Keratinocyte (primary cell): ENCODE results near the gene OLFML1. TPM values are rescaled to one million over a fixed set of nuclear protein-coding genes. Genes with fewer than 3 reads are reported as not detected.
"Not testable (repeated sequence)": the region's sequence is repeated elsewhere in the genome, so short reads cannot be mapped to it uniquely, and the experiment has no call there.

Source experiments
- DNase-seq: peaks from one replicate; pipeline ENCODE4 v3.0.0-alpha.2; 2011; ENCODE audit warnings: low read depth, missing footprints, low spot score
- FAIRE-seq: peaks from 2 replicates; lab custom pipeline; 2011; peaks lifted over from hg19 to GRCh38; lab: Jason Lieb, UNC
- H2AFZ ChIP-seq: 2 replicates; pipeline ENCODE4 v1.6.0; 2012; ENCODE audit warnings: low read length, control low read depth, inconsistent platforms; ENCODE audit not compliant: control insufficient read depth
- H3K27ac ChIP-seq: 2 replicates; pipeline ENCODE4 v1.5.1; 2011; ENCODE audit warnings: low read length; ENCODE audit not compliant: control insufficient read depth, insufficient read depth
- H3K27me3 ChIP-seq: 3 replicates; pipeline ENCODE4 v1.6.0; 2011; ENCODE audit warnings: low read length; ENCODE audit not compliant: control insufficient read depth, insufficient read depth; ENCODE audit errors: extremely low read depth
- H3K36me3 ChIP-seq, 2 experiments: 2 replicates in 1 of 2; 3 replicates in 1 of 2; pipeline ENCODE4 v1.5.1; 2011; ENCODE audit warnings: low read length in 2 of 2, mild to moderate bottlenecking in 1 of 2; ENCODE audit not compliant: control insufficient read depth in 2 of 2, insufficient read depth in 2 of 2; ENCODE audit errors: extremely low read depth in 1 of 2
- H3K4me1 ChIP-seq: 3 replicates; pipeline ENCODE4 v1.5.1; 2011; ENCODE audit warnings: low read length; ENCODE audit not compliant: control insufficient read depth, insufficient read depth; ENCODE audit errors: extremely low read depth
- H3K4me2 ChIP-seq: 3 replicates; pipeline ENCODE4 v1.6.0; 2011; ENCODE audit warnings: low read depth, low read length; ENCODE audit not compliant: control insufficient read depth, insufficient read depth; ENCODE audit errors: extremely low read depth
- H3K4me3 ChIP-seq, 3 experiments: fragments of 200-600 bp in 1 of 3; sonication (generic) in 1 of 3; 2 replicates in 2 of 3; 3 replicates in 1 of 3; pipeline ENCODE4 v1.5.1; 2011 to 2016; ENCODE audit warnings: low read length in 3 of 3, mild to moderate bottlenecking in 3 of 3, control low read depth in 2 of 3, inconsistent platforms in 1 of 3, low read depth in 1 of 3, mixed read lengths in 1 of 3, mixed run types in 1 of 3, moderate library complexity in 1 of 3; ENCODE audit not compliant: control insufficient read depth in 2 of 3, insufficient read depth in 2 of 3; ENCODE audit errors: extremely low read depth in 1 of 3
- H3K79me2 ChIP-seq: 2 replicates; pipeline ENCODE4 v1.6.0; 2012; ENCODE audit warnings: low read length; ENCODE audit not compliant: control insufficient read depth, insufficient read depth
- H3K9ac ChIP-seq: 3 replicates; pipeline ENCODE4 v1.6.0; 2011; ENCODE audit warnings: low read length; ENCODE audit not compliant: control insufficient read depth, insufficient read depth; ENCODE audit errors: extremely low read depth
- H3K9me1 ChIP-seq: 3 replicates; pipeline ENCODE4 v1.6.0; 2011; ENCODE audit warnings: low read length; ENCODE audit not compliant: control insufficient read depth, insufficient read depth; ENCODE audit errors: extremely low read depth
- H3K9me3 ChIP-seq: 2 replicates; pipeline ENCODE4 v1.5.1; 2012; ENCODE audit warnings: low read depth, low read length; ENCODE audit not compliant: control insufficient read depth
- H4K20me1 ChIP-seq: 3 replicates; pipeline ENCODE4 v1.6.0; 2011; ENCODE audit warnings: low read length; ENCODE audit not compliant: control insufficient read depth, insufficient read depth; ENCODE audit errors: extremely low read depth
- CTCF ChIP-seq, 3 experiments: IDR thresholded peaks in 1 of 3; conservative IDR thresholded peaks in 1 of 3; optimal IDR thresholded peaks in 1 of 3; 2 replicates in 2 of 3; 3 replicates in 1 of 3; pipeline versions ENCODE3 to v1.5.1; 2011; ENCODE audit warnings: low read length in 3 of 3, mild to moderate bottlenecking in 3 of 3, moderate library complexity in 2 of 3, control low read depth in 1 of 3, inconsistent platforms in 1 of 3; ENCODE audit not compliant: insufficient read depth in 2 of 3; ENCODE audit errors: extremely low read depth in 1 of 3
- EZH2 ChIP-seq: IDR thresholded peaks from one replicate; pipeline ENCODE4 v1.6.1; 2012; ENCODE audit warnings: inconsistent platforms, mild to moderate bottlenecking, low read length, moderate library complexity
- dilution Hi-C: fragments of 300-500 bp; cut with MboI; formaldehyde crosslinking; loops from one replicate; pipeline ENCODE4 v1.7.0; 2020; ENCODE audit warnings: low sequenced_read_pairs; ENCODE audit not compliant: extremely low pct_ligation_motif_present
- polyA plus RNA-seq, 5 experiments: library from polyadenylated mRNA; depleted of rRNA in 3 of 5; stranded (reverse) in 3 of 5; stranded (forward) in 1 of 5; unstranded in 1 of 5; fragments of >200 nt; gene quantifications; 1 replicate in 1 of 5; 2 replicates in 3 of 5; 3 replicates in 1 of 5; pipeline versions ENCODE4 v1.2.1 to v1.2.3, GENCODE V29; 2011 to 2012; ENCODE audit warnings: missing spikeins in 2 of 5, low read depth in 1 of 5, low replicate concordance in 1 of 5

OLFML1 gene
- polyA plus RNA-seq, 1 donor (not counting 4 experiments of a cell fraction or from before 2014, with no cell fraction given), result not detected

GRCh38 chr11:7516475-7516874 lies 31.2 kb downstream of the OLFML1 start:
- no peaks in the 10 kb centered on the region for H4K20me1 ChIP-seq
- no peaks in the 10 kb centered on the region for H3K36me3 ChIP-seq
- FAIRE-seq (no peak), DNase-seq (no peak)
- dilution Hi-C loops, result no loop called here
- no peak overlapping the region for H3K4me2 ChIP-seq
- no peak overlapping the region for H3K27ac ChIP-seq
- H3K9me1 ChIP-seq, result no peaks in the 10 kb centered on the region
- no peaks in the 10 kb centered on the region for H3K9me3 ChIP-seq
- TF ChIP-seq EZH2 (no peak), CTCF (optimal IDR thresholded peaks at IDR 0.05 in 1 of 3, IDR thresholded peaks at IDR 0.05 in 1 of 3, conservative IDR thresholded peaks at IDR 0.05 in 1 of 3; ENCODE audit: extremely low read depth in 1 of 3, insufficient read depth in 2 of 3, low read length in 3 of 3) (no peak)
- H3K27me3 ChIP-seq, result peaks cover 4% of the 10 kb centered on the region
- no peak overlapping the region for H3K9ac ChIP-seq
- no peaks in the 10 kb centered on the region for H3K79me2 ChIP-seq
- no peak overlapping the region for H2AFZ ChIP-seq
- peaks cover 14% of the 10 kb centered on the region for H3K4me1 ChIP-seq
- H3K4me3 ChIP-seq, result no peak overlapping the region

- H3K79me2 ChIP-seq, H3K4me2 ChIP-seq, DNase-seq, H4K20me1 ChIP-seq, H3K27me3 ChIP-seq, dilution Hi-C loops, H3K9me3 ChIP-seq, H3K4me3 ChIP-seq, H3K9ac ChIP-seq, H3K9me1 ChIP-seq, H2AFZ ChIP-seq, FAIRE-seq, H3K36me3 ChIP-seq, H3K27ac ChIP-seq: not testable (repeated sequence)
- H3K4me1 ChIP-seq, result peaks cover 11% of the 10 kb centered on the region
These were observed 32.4 kb downstream of the OLFML1 start for GRCh38 chr11:7517743-7518142.
